ENCODE results near the gene DOCK4.

The DOCK4 gene

GRCh38 chr7:111727905-111728634, 478.1 kb downstream of the DOCK4 start:
- TF ChIP-seq TAF1 (IDR thresholded peaks at IDR 0.05; ENCODE audit: low read depth) (no peak), ZBTB7A (IDR thresholded peaks at IDR 0.05; ENCODE audit: low read depth) (no peak), FOXM1 (IDR thresholded peaks at IDR 0.05; ENCODE audit: borderline replicate concordance, low read depth) (no peak), TEAD4 (IDR thresholded peaks at IDR 0.05) (no peak), TCF12 (IDR thresholded peaks at IDR 0.05; ENCODE audit: low read depth) (no peak), CREB1 (IDR thresholded peaks at IDR 0.05; ENCODE audit: low read depth) (no peak), REST (IDR thresholded peaks at IDR 0.05; ENCODE audit: low read depth) (no peak), MAX (IDR thresholded peaks at IDR 0.05) (no peak), YY1 (IDR thresholded peaks at IDR 0.05; ENCODE audit: low read depth) (no peak), EP300 (IDR thresholded peaks at IDR 0.05; ENCODE audit: borderline replicate concordance) (no peak), CEBPB (IDR thresholded peaks at IDR 0.05) (no peak), RAD21 (IDR thresholded peaks at IDR 0.05; ENCODE audit: low read depth) (no peak), NFIC (IDR thresholded peaks at IDR 0.05) (no peak), USF1 (IDR thresholded peaks at IDR 0.05) (no peak), EGR1 (IDR thresholded peaks at IDR 0.05) (no peak)

- TF ChIP-seq CREB1 (IDR thresholded peaks at IDR 0.05; ENCODE audit: low read depth) (no peak), USF1 (IDR thresholded peaks at IDR 0.05) (no peak), EGR1 (IDR thresholded peaks at IDR 0.05) (no peak)
Observed at GRCh38 chr7:111718886-111719285, 487.3 kb downstream of the DOCK4 start.

- TF ChIP-seq FOXM1 (IDR thresholded peaks at IDR 0.05; ENCODE audit: borderline replicate concordance, low read depth): no peak
- no peak for TF ChIP-seq CREB1 (IDR thresholded peaks at IDR 0.05; ENCODE audit: low read depth)
- no peak for TF ChIP-seq NFIC (IDR thresholded peaks at IDR 0.05)
Observed at GRCh38 chr7:111711426-111712065, 494.7 kb downstream of the DOCK4 start.

GRCh38 chr7:111710839-111711380, 495.3 kb downstream of the DOCK4 start:
- no peak for TF ChIP-seq TEAD4 (IDR thresholded peaks at IDR 0.05)
- no peak for TF ChIP-seq CREB1 (IDR thresholded peaks at IDR 0.05; ENCODE audit: low read depth)
- no peak for TF ChIP-seq USF1 (IDR thresholded peaks at IDR 0.05)
- no peak for TF ChIP-seq CEBPB (IDR thresholded peaks at IDR 0.05)
- TF ChIP-seq ZBTB7A (IDR thresholded peaks at IDR 0.05; ENCODE audit: low read depth): no peak
- TF ChIP-seq YY1 (IDR thresholded peaks at IDR 0.05; ENCODE audit: low read depth): no peak
- no peak for TF ChIP-seq TAF1 (IDR thresholded peaks at IDR 0.05; ENCODE audit: low read depth)
- no peak for TF ChIP-seq REST (IDR thresholded peaks at IDR 0.05; ENCODE audit: low read depth)
- TF ChIP-seq RAD21 (IDR thresholded peaks at IDR 0.05; ENCODE audit: low read depth): no peak
- TF ChIP-seq TCF12 (IDR thresholded peaks at IDR 0.05; ENCODE audit: low read depth): no peak
- TF ChIP-seq EGR1 (IDR thresholded peaks at IDR 0.05): no peak

GRCh38 chr7:111708072-111708471, 498.1 kb downstream of the DOCK4 start:
- TF ChIP-seq YY1 (IDR thresholded peaks at IDR 0.05; ENCODE audit: low read depth) (no peak), USF1 (IDR thresholded peaks at IDR 0.05) (peak; percentile 76)
